Vagina (tissue), 2 donors: ENCODE data around the gene WDR37.

Experiments used
- CTCF ChIP-seq, 3 experiments: fragments of 450-650 bp in 2 of 3; fragments of 200-600 bp in 1 of 3; sonication (generic) in 1 of 3; IDR thresholded peaks; one replicate each; pipeline ENCODE4 v1.5.1; 2017 to 2019; ENCODE audit warnings: antibody characterized with exemption in 3 of 3, mild to moderate bottlenecking in 2 of 3, moderate library complexity in 2 of 3
- POLR2A ChIP-seq, 2 donors: fragments of 450-650 bp; IDR thresholded peaks; one replicate each; pipeline ENCODE4 v1.6.1; 2017; ENCODE audit warnings: antibody characterized with exemption in 2 of 2, mild to moderate bottlenecking in 2 of 2, moderate library complexity in 2 of 2
- POLR2AphosphoS5 ChIP-seq, 2 donors: sonication (generic); formaldehyde crosslinking; IDR thresholded peaks; one replicate each; pipeline ENCODE4 v1.9.0; 2017; ENCODE audit warnings: antibody characterized with exemption in 2 of 2, mild to moderate bottlenecking in 2 of 2, low read depth in 1 of 2; ENCODE audit not compliant: insufficient read depth in 1 of 2

GRCh38 chr10:1166101-1166827, 110.1 kb downstream of the WDR37 start:
- TF ChIP-seq CTCF (IDR thresholded peaks at IDR 0.05) (no peak), POLR2A (IDR thresholded peaks at IDR 0.05) (no peak), POLR2AphosphoS5 (IDR thresholded peaks at IDR 0.05; ENCODE audit: insufficient read depth in 1 of 2, low read depth in 1 of 2) (no peak)
